ENCODE measurements around the gene ERBB4. TPM values are rescaled to one million over a fixed set of nuclear protein-coding genes. Genes with fewer than 3 reads are reported as not detected.

Gene ERBB4
- polyA plus RNA-seq, 1 experiment, result not detected

DNA sequence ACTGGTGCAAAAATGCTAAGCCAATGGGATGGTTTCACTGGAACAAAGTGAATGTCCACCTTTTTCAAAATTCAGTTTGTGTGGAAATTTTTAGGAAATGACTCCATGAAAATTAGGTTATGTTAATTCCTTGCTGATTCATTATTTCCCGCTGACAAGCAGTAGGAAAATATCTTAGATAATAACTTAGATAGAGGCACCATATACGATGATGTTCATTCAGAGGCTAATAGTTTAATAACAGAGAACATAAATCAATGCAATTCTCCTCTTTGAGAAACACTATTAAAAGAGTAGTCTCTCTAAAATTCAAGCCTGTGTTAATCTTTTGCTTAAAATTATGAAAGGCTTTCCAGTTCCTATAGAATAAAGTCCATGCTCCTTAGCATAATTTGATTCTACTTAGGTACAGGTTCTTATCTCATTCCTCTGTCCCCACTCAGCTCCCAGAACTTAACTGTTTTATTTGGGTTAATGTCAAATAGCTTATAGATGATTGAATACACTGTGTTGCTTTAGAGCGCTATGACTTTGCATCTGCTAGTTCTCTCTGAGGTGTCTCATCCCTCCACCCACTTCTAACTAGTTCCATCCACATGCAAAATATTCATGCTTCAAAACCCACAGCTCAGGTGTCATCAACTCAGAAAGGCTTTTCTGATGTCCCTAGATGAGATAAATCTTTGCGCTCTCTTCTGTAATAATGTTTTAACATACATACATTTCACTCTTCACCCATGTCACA lies 503.6 kb downstream of the ERBB4 start:
- CTCF ChIA-PET, result no interaction called here
- Histone ChIP-seq H3K27ac (ENCODE audit: low read depth, low read length) (no peak overlapping the region), H3K27me3 (ENCODE audit: control insufficient read depth, insufficient read depth, low read length) (no peaks in the 10 kb centered on the region), H3K4me3 (ENCODE audit: low read depth, low read length) (no peak overlapping the region), H3K9me3 (ENCODE audit: control insufficient read depth, insufficient read depth, low read length) (no peaks in the 10 kb centered on the region)
- DNase-seq (ENCODE audit: low read depth, low spot score), result no peak
- POLR2A ChIA-PET, result no interaction called here
- TF ChIP-seq, protein P1, sequence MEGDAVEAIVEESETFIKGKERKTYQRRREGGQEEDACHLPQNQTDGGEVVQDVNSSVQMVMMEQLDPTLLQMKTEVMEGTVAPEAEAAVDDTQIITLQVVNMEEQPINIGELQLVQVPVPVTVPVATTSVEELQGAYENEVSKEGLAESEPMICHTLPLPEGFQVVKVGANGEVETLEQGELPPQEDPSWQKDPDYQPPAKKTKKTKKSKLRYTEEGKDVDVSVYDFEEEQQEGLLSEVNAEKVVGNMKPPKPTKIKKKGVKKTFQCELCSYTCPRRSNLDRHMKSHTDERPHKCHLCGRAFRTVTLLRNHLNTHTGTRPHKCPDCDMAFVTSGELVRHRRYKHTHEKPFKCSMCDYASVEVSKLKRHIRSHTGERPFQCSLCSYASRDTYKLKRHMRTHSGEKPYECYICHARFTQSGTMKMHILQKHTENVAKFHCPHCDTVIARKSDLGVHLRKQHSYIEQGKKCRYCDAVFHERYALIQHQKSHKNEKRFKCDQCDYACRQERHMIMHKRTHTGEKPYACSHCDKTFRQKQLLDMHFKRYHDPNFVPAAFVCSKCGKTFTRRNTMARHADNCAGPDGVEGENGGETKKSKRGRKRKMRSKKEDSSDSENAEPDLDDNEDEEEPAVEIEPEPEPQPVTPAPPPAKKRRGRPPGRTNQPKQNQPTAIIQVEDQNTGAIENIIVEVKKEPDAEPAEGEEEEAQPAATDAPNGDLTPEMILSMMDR (IDR thresholded peaks at IDR 0.05; ENCODE audit: low read depth, low read length), result no peak

DNA sequence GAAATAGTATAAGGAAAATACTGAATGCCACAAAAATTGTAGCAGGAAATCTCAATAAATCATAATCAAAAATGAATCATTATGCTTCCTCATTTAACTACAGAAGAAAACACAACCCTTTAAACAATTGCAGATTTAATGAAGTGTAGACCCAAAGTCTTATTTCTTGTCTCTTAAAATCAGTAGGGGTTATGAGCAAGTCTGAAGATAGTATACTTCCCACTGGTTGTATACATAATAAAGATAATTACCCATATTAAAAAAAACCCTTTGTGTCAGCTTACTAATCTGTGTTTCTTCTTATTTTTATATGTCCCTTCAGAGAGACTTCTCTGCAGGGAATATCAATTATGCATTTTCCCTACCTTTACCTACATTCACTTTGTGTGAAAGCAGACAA lies 504.7 kb downstream of the ERBB4 start:
- no peaks in the 10 kb centered on the region for H3K27me3 ChIP-seq (ENCODE audit: control insufficient read depth, insufficient read depth, low read length)
- no peak overlapping the region for H3K27ac ChIP-seq (ENCODE audit: low read depth, low read length)
- CTCF ChIA-PET, result no interaction called here
- no peak for DNase-seq (ENCODE audit: low read depth, low spot score)
- H3K4me3 ChIP-seq (ENCODE audit: low read depth, low read length), result no peak overlapping the region
- no peaks in the 10 kb centered on the region for H3K9me3 ChIP-seq (ENCODE audit: control insufficient read depth, insufficient read depth, low read length)
- TF ChIP-seq, protein P1 (IDR thresholded peaks at IDR 0.05; ENCODE audit: low read depth, low read length), result no peak
- POLR2A ChIA-PET, result no interaction called here

DNA sequence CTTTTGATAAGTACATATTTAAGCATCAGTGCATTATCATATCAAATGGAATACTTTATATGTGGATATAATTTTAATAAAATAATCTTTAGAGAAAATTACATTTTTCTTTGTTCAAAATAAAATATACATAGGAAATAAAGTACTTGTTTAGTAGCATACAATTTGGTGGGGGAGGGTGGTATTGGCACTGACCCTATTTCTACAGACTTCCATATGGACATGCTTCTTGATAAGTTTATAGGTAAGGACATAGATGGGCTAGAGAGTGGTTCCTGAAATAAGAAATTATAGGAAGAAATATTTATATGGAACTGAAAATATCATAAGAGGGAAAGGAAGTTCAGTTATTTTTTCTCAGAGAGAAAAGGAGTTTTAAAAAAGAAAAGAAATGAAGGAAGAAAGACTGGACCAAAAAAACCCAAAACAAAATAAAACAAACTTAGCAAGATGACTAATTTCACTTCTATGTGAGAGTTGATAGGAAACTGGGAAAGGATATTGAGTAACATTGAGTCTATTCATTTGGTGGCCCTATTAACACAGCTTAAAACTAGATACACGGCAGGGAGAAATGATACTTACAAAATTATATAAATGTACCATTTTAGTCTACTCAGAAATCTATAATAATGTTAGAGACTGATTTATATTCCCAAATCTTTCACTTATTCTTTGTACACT lies 505.9 kb downstream of the ERBB4 start:
- no peaks in the 10 kb centered on the region for H3K9me3 ChIP-seq (ENCODE audit: control insufficient read depth, insufficient read depth, low read length)
- no peak overlapping the region for H3K27ac ChIP-seq (ENCODE audit: low read depth, low read length)
- no peak overlapping the region for H3K4me3 ChIP-seq (ENCODE audit: low read depth, low read length)
- ChIA-PET POLR2A (no interaction called here), CTCF (interaction anchor here (0.8 kb wide), 1 partner anchor 577 kb away, joined by 3 read pairs; no protein-coding TSS in a partner anchor)
- DNase-seq (ENCODE audit: low read depth, low spot score), result no peak
- TF ChIP-seq, protein P1 (IDR thresholded peaks at IDR 0.05; ENCODE audit: low read depth, low read length), result no peak
- no peaks in the 10 kb centered on the region for H3K27me3 ChIP-seq (ENCODE audit: control insufficient read depth, insufficient read depth, low read length)

DNA sequence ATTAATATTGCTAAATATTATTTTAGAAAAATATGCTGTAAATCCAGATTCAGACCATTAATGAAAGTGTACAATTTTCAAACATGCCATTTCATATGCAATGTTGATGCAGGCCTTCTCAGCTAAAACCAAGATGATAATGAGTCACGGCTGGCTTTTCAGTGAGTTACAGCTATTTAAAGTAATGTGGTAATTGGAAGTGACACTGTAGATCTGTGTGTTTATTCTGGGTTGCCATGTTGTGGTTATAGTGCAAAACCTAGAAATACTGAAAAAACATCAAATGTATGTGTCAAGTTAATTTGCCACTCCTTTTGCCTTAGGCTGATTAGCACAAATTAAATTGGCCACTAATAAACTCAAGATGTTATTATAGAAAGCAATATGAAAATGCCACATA lies 506.6 kb downstream of the ERBB4 start:
- TF ChIP-seq, protein P1 (IDR thresholded peaks at IDR 0.05; ENCODE audit: low read depth, low read length), result no peak
- no peak overlapping the region for H3K27ac ChIP-seq (ENCODE audit: low read depth, low read length)
- ChIA-PET CTCF (no interaction called here), POLR2A (no interaction called here)
- no peaks in the 10 kb centered on the region for H3K9me3 ChIP-seq (ENCODE audit: control insufficient read depth, insufficient read depth, low read length)
- no peak overlapping the region for H3K4me3 ChIP-seq (ENCODE audit: low read depth, low read length)
- no peak for DNase-seq (ENCODE audit: low read depth, low spot score)
- no peaks in the 10 kb centered on the region for H3K27me3 ChIP-seq (ENCODE audit: control insufficient read depth, insufficient read depth, low read length)

DNA sequence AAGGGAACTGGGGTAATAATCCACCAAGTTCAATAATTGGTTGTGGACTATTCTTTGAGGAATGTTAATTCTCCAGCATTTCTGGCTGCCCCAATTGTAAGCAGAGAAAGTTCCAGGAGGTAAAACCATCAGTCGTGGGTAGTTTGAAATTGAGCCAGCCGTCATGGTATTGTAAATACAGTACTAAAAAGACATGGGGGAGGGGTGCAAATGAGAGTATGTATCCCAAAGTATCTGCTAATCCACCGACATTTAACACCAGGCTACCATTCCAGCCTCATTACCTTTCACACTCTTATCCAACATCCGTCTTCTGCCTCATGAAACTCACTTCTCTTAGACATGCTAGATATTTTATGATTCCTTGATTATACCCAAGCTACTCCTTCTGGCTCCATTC lies 507.9 kb downstream of the ERBB4 start:
- POLR2A ChIA-PET, result no interaction called here
- Histone ChIP-seq H3K27ac (ENCODE audit: low read depth, low read length) (no peak overlapping the region), H3K27me3 (ENCODE audit: control insufficient read depth, insufficient read depth, low read length) (no peaks in the 10 kb centered on the region), H3K9me3 (ENCODE audit: control insufficient read depth, insufficient read depth, low read length) (no peaks in the 10 kb centered on the region), H3K4me3 (ENCODE audit: low read depth, low read length) (no peak overlapping the region)
- CTCF ChIA-PET, result no interaction called here
- no peak for DNase-seq (ENCODE audit: low read depth, low spot score)
- TF ChIP-seq, protein P1 (IDR thresholded peaks at IDR 0.05; ENCODE audit: low read depth, low read length), result no peak
